ENCODE data around the gene PMEL.

DNA sequence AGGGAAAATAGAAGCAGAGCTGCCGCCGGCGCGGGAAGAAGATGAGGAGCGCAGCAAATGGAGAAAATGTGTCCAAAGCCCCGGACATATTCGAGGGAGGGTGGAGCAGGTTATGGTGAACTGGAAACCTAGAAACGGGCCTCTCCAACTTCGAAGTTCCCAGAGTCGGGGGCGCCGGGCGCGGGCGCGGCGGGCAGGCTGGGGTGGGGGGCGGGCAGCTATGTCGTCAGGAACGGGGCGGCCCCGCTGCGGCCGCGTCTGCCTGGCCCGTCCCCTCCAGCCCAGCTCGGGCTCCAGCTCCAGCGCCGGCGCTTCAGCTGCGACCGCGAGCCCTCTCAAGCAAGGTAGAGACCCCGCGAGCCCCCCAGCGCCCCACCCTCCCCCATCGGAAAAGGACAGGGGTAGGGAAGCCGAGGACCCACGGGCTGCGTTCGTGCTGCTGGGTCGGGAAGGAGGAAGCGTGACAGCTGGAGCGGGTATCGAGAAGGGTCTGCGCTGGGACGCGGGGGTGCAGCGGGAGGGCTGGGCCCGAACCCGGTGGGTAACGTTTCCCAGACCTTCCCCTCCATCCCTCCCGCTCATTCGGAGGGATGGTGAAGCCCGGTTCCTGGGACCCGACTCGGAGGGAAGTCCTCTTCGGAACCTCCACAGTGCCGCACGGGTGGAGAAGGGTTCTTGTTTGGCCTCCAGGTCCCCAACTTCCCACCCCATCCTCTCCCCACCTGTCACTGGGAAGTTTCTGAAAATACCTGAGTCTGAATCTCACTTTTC, 33.9 kb downstream of the PMEL start:
- TF ChIP-seq, protein P1, sequence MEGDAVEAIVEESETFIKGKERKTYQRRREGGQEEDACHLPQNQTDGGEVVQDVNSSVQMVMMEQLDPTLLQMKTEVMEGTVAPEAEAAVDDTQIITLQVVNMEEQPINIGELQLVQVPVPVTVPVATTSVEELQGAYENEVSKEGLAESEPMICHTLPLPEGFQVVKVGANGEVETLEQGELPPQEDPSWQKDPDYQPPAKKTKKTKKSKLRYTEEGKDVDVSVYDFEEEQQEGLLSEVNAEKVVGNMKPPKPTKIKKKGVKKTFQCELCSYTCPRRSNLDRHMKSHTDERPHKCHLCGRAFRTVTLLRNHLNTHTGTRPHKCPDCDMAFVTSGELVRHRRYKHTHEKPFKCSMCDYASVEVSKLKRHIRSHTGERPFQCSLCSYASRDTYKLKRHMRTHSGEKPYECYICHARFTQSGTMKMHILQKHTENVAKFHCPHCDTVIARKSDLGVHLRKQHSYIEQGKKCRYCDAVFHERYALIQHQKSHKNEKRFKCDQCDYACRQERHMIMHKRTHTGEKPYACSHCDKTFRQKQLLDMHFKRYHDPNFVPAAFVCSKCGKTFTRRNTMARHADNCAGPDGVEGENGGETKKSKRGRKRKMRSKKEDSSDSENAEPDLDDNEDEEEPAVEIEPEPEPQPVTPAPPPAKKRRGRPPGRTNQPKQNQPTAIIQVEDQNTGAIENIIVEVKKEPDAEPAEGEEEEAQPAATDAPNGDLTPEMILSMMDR (conservative IDR thresholded peaks at IDR 0.05; ENCODE audit: low read length), result no peak
- TF ChIP-seq EZH2phosphoT487 (IDR thresholded peaks at IDR 0.05; ENCODE audit: borderline replicate concordance, low read depth, low read length), result no peak
